ENCODE measurements around the gene CADPS. TPM values are rescaled to one million over a fixed set of nuclear protein-coding genes. Genes with fewer than 3 reads are reported as not detected.

Gene CADPS
- polyA plus RNA-seq, 2 of the 4 experiments (the other 2 are of a cell fraction) = not detected

DNA sequence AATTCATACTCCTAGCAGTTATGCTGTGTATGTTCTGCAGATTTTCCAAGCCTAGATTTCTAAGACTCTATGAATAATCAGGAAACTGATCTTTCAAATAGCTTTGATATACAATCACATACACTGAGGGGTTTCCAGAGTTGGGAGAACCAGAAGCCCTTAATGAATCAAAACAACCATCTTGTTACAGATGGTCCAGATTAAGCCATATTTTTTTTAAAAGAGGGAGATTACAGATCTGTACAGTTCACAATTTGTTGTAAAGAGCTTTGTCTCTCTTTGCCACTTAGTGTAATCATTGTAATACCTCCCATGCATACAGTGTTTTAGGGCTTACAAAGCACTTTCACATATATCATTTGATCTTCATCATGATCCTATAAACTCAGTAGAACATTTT lies 47.7 kb downstream of the CADPS start:
- ATAC-seq (no peak), FAIRE-seq (no peak), DNase-seq (ENCODE audit: low read depth in 1 of 2, low spot score in 1 of 2) (no peak)
- H3K27ac ChIP-seq = no peak overlapping the region
- H3K4me2 ChIP-seq = no peak overlapping the region
- no peak overlapping the region for H3K4me3 ChIP-seq
- no peaks in the 10 kb centered on the region for H3K4me1 ChIP-seq
- TF ChIP-seq JUN (IDR thresholded peaks at IDR 0.05) (no peak), NFE2L2 (conservative IDR thresholded peaks at IDR 0.05; ENCODE audit: low read length) (no peak)
- POLR2A ChIA-PET = no interaction called here
- no peaks in the 10 kb centered on the region for H3K9me3 ChIP-seq
- CTCF ChIA-PET = no interaction called here

DNA sequence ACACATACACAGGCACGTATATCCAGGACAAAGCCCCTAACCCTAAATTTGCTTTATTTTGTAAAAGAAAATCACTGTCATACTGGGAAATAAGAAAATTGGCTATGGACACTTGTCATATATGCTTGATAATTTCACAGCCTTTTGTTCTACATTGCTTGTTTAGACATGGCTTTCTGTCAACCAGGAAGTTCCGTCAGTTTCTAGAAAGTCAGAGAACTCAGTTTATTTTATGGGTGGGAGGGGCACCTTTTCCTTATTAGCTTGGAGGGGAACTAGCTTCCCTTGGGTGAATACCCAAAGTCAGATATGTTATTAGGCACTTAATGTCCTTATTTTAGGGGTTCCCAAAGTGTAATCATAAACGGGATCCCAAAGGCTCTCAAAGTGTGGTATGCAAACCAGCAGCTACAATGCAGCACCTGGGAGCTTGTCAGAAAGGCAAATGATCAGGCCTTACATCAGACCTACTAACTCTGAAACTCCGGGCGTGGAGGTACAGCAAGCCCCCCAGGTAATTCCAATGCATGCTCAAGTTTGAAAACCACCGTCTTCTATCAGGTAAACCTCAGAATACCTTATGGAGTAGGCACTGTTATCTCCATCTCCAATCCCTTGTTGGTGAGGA lies 50.1 kb downstream of the CADPS start:
- Histone ChIP-seq H3K4me2 (no peak overlapping the region), H3K4me3 (no peak overlapping the region), H3K27ac (no peak overlapping the region), H3K4me1 (no peaks in the 10 kb centered on the region), H3K9me3 (no peaks in the 10 kb centered on the region)
- ChIA-PET CTCF (no interaction called here), POLR2A (no interaction called here)
- FAIRE-seq (no peak), DNase-seq (ENCODE audit: low read depth in 1 of 2, low spot score in 1 of 2) (no peak), ATAC-seq (no peak)
- 5% methylated on average over 6 of the region's 6 CpGs for WGBS (ENCODE audit: missing lambda C conversion rate)
- TF ChIP-seq FOSL2 (IDR thresholded peaks at IDR 0.05) (no peak), FOSL2 (CRISPR knock-in tag; IDR thresholded peaks at IDR 0.05) (no peak), ESRRA (IDR thresholded peaks at IDR 0.05; ENCODE audit: borderline replicate concordance, low read length) (no peak), MYC (IDR thresholded peaks at IDR 0.05; ENCODE audit: borderline replicate concordance, low read length) (no peak), SREBF2 (IDR thresholded peaks at IDR 0.05) (no peak), RARB (CRISPR knock-in tag; IDR thresholded peaks at IDR 0.05) (no peak), SMC3 (IDR thresholded peaks at IDR 0.05) (no peak), EP300 (IDR thresholded peaks at IDR 0.05) (no peak), RCOR1 (IDR thresholded peaks at IDR 0.05; ENCODE audit: low read depth, low read length) (no peak), USF2 (IDR thresholded peaks at IDR 0.05) (no peak), KDM5A (IDR thresholded peaks at IDR 0.05) (no peak), E2F6 (IDR thresholded peaks at IDR 0.05; ENCODE audit: borderline replicate concordance, low read depth) (no peak), TP53 (CRISPR knock-in tag; IDR thresholded peaks at IDR 0.05) (no peak), CHD4 (IDR thresholded peaks at IDR 0.05; ENCODE audit: borderline replicate concordance) (no peak), REST (IDR thresholded peaks at IDR 0.05) (no peak), HES2 (IDR thresholded peaks at IDR 0.05) (no peak)

DNA sequence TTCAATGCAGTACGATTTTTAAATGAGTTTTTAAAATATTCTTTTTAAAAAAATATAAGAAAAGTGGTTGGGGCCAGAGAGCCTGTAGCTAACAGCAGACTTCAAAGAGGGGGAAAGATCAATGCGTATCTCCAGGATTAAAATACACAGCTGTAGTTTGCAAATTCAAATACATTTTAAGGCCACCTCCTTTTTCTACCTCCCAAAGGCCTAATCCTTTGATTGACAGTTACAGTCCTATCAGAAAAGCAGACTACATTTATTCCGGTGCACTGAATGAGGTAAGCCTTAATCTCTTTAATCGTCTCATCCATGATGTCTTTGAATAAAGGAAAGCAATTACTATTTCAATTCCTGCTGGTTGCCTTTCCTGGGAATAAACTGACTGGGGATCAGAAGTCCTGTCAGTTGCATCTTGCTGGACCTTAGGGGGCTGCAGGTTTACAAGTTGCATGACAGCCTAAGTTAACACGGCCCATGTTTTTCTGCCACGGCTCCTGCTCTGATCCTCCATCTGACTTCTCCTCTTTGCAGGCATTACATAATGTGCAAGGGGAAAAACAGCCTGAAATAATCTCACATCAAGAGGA lies 51.7 kb downstream of the CADPS start:
- Histone ChIP-seq H3K4me1 (no peaks in the 10 kb centered on the region), H3K4me3 (no peak overlapping the region), H3K27ac (no peak overlapping the region), H3K9me3 (no peaks in the 10 kb centered on the region), H3K4me2 (no peak overlapping the region)
- CTCF ChIA-PET = no interaction called here
- POLR2A ChIA-PET = no interaction called here
- TF ChIP-seq POLR2AphosphoS2 (conservative IDR thresholded peaks at IDR 0.05; ENCODE audit: low read length) (no peak), MYC (IDR thresholded peaks at IDR 0.05; ENCODE audit: borderline replicate concordance, low read length) (no peak), KDM5A (IDR thresholded peaks at IDR 0.05) (no peak), CBX8 (IDR thresholded peaks at IDR 0.05) (no peak), MAZ (IDR thresholded peaks at IDR 0.05; ENCODE audit: borderline replicate concordance, low read depth, low read length) (no peak), RCOR1 (IDR thresholded peaks at IDR 0.05; ENCODE audit: low read depth, low read length) (no peak), PHF8 (IDR thresholded peaks at IDR 0.05; ENCODE audit: borderline replicate concordance, low read depth) (no peak), TFCP2L1 (CRISPR knock-in tag; IDR thresholded peaks at IDR 0.05) (no peak), FOXS1 (CRISPR knock-in tag; IDR thresholded peaks at IDR 0.05) (no peak)
- no peak for ATAC-seq
- no peak for DNase-seq (ENCODE audit: low read depth in 1 of 2, low spot score in 1 of 2)
- no peak for FAIRE-seq
- 21% methylated on average over 6 of the region's 6 CpGs for WGBS (ENCODE audit: missing lambda C conversion rate)

Measured in A549 (cell line).